Hepatocyte (in vitro differentiated cells): ENCODE results near the gene ZSWIM1.

Source experiments
- CTCF ChIP-seq: fragments of 200-600 bp; sonication (generic); IDR thresholded peaks from 2 replicates; pipeline ENCODE4 v1.5.1; 2016; ENCODE audit warnings: antibody characterized with exemption, mild to moderate bottlenecking; ENCODE audit not compliant: poor library complexity
- EZH2 ChIP-seq: fragments of 200-600 bp; sonication (generic); IDR thresholded peaks from 2 replicates; pipeline ENCODE4 v1.6.1; 2016; ENCODE audit warnings: antibody characterized with exemption, mild to moderate bottlenecking, borderline replicate concordance
- EZH2phosphoT487 ChIP-seq: fragments of 200-600 bp; sonication (generic); IDR thresholded peaks from one replicate; pipeline ENCODE4 v1.6.1; 2018; ENCODE audit warnings: antibody characterized with exemption, mild to moderate bottlenecking, low read depth, moderate library complexity; ENCODE audit not compliant: unreplicated experiment, severe bottlenecking

- TF ChIP-seq CTCF (no peak), EZH2phosphoT487 (no peak), EZH2 (no peak)
Measured at GRCh38 chr20:45867819-45868176, 13.2 kb upstream of the ZSWIM1 start.
